AG09319 (cell line): ENCODE results near the gene GIPC3.

ENCODE experiments used
- DNase-seq: peaks from one replicate; pipeline ENCODE4 v3.0.0-alpha.2; 2010; ENCODE audit warnings: low read depth; ENCODE audit errors: extremely low read depth
- CTCF ChIP-seq: IDR thresholded peaks from 2 replicates; pipeline ENCODE4 v1.5.1; 2011; ENCODE audit warnings: low read depth, mild to moderate bottlenecking, inconsistent platforms, low read length, moderate library complexity

Gene GIPC3

DNA sequence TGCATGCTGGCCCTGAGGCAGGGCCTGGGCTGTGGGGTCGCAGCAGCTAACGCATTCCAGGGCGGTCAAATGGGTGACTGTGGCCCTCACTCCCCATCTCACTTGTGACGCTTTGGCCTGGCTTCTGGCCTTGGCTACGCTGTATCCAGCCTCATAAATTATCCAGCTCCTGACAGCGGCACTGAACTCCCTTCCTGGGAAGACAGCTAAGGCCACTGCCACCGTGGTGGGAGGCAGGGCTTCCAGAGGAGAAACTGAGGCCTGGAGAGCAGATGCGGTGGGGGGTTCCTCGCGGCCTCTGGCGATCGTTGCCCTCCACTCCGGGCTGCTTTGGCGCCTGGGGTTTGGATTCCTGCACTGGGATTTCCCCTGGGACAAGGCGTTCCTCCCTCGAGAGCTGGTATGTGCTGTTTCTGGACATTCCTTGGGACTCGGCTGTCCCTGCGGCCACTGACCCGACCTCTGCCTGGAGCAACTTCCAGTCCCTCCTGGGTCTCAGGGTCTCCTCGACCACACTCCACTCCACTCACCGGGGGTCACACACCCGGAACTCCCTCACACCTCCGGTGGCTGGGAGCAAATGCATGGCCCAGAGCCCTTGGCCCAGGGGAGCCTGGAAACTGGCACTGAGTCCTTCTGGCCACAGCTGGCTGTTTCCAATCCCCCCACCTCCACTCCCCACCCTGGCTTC, 18.0 kb downstream of the GIPC3 start:
- no peak for DNase-seq
- no peak for TF ChIP-seq CTCF

DNA sequence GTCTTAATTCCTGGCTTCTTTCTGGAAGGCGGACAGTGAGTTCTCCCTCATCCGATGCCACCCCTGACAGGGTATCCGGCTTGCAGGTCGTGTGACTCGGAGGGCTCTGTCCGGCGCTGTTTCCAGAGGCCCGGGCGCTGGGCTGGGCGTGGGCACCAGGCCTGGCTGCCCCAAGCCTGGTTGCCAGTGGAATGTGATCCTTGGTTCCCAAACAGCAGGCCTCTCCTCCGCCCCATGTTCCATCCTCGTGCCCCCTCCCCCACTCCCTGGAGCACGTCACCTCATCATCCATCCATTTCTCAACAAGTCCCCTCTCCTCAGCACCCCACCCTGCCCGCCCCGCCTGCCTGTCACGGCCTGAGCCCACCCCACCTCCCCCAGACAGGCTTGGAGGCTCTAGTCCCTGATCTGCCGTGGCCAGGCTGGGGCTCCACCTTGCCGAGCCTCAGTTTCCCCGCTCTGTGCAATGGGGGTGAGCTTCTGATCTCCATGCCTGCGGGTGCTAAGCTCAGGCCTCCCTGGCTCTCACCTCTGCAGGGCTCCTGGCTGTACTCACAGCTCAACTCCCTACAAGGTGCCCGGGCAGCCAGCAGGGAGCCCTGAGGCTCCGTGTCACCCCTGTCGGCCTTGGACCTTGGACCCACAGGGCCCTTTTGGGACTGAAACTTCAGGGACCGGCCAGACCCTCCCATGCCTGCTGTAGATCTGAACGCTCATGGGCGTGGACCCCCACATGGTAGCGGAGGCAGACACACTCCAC, 19.1 kb downstream of the GIPC3 start:
- no peak for TF ChIP-seq CTCF
- DNase-seq = no peak

GRCh38 chr19:3604987-3605343, 19.7 kb downstream of the GIPC3 start:
- TF ChIP-seq CTCF = no peak
- no peak for DNase-seq

- no peak for TF ChIP-seq CTCF
- no peak for DNase-seq
These were observed 20.1 kb downstream of the GIPC3 start for GRCh38 chr19:3605361-3605760.

GRCh38 chr19:3605770-3606169, 20.5 kb downstream of the GIPC3 start:
- no peak for DNase-seq
- TF ChIP-seq CTCF = no peak

- no peak for TF ChIP-seq CTCF
- DNase-seq = no peak
These were observed 21.0 kb downstream of the GIPC3 start for GRCh38 chr19:3606174-3606689.

GRCh38 chr19:3606690-3607289, 21.5 kb downstream of the GIPC3 start, which contains the start of gene TBXA2R:
TSS of gene TBXA2R (minus strand) at chr19:3606875. CDS start at chr19:3600634, 6,241 bp downstream.
- DNase-seq = no peak

More at GRCh38 chr19:3606690-3607289, 21.5 kb downstream of the GIPC3 start, which contains the start of gene TBXA2R:
- no peak for TF ChIP-seq CTCF
